ENCODE measurements around the gene PPP4R4. TPM values are rescaled to one million over a fixed set of nuclear protein-coding genes. Genes with fewer than 3 reads are reported as not detected.

Gene PPP4R4
- total RNA-seq, 1 donor from 2014 or later, result 0.18 TPM

DNA sequence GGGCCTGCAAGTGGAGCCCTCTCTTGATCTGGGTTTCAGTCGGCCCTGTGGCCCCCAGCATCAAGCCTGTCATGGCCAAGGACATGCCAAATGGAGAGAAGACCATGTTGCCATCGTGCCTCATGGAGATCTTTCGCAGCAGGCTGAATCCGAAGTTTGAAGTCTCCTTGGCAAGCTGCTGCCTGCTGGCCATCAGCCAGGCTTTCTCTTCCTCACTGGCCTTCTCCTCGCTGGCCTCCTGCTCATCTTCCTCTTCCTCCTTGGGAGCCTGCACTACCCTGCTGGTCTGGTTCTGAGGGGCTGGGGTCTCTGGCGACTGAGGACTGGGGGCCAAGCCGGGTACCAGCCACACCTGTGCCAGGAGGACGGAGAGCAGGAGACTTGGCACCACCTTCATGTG is 116.1 kb downstream of the PPP4R4 start:
- no peaks in the 10 kb centered on the region for H3K9me3 Mint-ChIP-seq (ENCODE audit: unreplicated experiment)
- H3K27me3 Mint-ChIP-seq (ENCODE audit: unreplicated experiment), result peaks cover 2% of the 10 kb centered on the region
- no peak overlapping the region for H3K4me3 Mint-ChIP-seq (ENCODE audit: unreplicated experiment)
- peaks cover 10% of the 10 kb centered on the region for H3K4me1 Mint-ChIP-seq (ENCODE audit: unreplicated experiment)
- DNase-seq (ENCODE audit: low spot score), result no peak
- TF ChIP-seq, protein P1, sequence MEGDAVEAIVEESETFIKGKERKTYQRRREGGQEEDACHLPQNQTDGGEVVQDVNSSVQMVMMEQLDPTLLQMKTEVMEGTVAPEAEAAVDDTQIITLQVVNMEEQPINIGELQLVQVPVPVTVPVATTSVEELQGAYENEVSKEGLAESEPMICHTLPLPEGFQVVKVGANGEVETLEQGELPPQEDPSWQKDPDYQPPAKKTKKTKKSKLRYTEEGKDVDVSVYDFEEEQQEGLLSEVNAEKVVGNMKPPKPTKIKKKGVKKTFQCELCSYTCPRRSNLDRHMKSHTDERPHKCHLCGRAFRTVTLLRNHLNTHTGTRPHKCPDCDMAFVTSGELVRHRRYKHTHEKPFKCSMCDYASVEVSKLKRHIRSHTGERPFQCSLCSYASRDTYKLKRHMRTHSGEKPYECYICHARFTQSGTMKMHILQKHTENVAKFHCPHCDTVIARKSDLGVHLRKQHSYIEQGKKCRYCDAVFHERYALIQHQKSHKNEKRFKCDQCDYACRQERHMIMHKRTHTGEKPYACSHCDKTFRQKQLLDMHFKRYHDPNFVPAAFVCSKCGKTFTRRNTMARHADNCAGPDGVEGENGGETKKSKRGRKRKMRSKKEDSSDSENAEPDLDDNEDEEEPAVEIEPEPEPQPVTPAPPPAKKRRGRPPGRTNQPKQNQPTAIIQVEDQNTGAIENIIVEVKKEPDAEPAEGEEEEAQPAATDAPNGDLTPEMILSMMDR (IDR thresholded peaks at IDR 0.05; ENCODE audit: unreplicated experiment), result no peak
- no peak overlapping the region for H3K27ac Mint-ChIP-seq (ENCODE audit: unreplicated experiment)
- H3K36me3 Mint-ChIP-seq (ENCODE audit: low read depth, unreplicated experiment), result no peaks in the 10 kb centered on the region

DNA sequence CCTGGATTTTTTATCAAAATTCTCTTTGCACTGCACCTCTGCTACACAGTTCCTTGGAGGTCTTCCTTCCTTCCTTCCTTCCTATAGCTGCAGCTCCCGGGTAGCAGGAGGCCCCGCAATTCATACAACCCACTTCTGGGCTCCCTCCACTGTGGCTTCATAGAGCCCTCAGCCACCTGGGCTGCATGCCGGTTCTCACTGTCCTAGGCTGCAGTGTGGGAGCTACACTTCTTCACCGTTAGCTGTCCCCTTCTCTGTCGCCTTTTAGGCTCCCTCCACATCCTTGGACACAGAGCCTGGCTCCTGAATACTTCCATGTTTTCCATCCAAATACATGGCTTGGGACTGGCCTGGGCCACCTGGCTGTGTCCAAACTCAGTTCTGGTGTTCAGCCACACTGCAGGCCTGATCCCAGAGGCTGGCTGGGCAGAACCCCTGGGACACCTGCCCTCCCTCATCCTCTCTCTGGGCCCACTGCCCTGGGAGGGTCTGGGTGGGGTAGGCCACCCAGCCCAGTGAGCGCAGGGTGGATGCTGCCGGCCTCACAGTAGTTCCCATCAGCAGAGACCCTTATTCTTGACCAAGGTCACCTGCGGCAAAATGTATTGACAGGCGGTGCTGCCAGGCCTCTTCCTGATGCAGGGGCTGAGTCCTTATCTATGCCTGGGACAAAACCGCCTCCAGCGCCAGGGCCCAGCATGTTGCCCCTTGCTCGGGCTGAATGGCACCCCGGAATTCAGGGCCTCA is 117.2 kb downstream of the PPP4R4 start:
- no peak overlapping the region for H3K27ac Mint-ChIP-seq (ENCODE audit: unreplicated experiment)
- DNase-seq (ENCODE audit: low spot score), result no peak
- H3K36me3 Mint-ChIP-seq (ENCODE audit: low read depth, unreplicated experiment), result no peaks in the 10 kb centered on the region
- H3K27me3 Mint-ChIP-seq (ENCODE audit: unreplicated experiment), result peaks cover 2% of the 10 kb centered on the region
- H3K4me1 Mint-ChIP-seq (ENCODE audit: unreplicated experiment), result peaks cover 10% of the 10 kb centered on the region
- TF ChIP-seq, protein P1 (IDR thresholded peaks at IDR 0.05; ENCODE audit: unreplicated experiment), result no peak
- no peaks in the 10 kb centered on the region for H3K9me3 Mint-ChIP-seq (ENCODE audit: unreplicated experiment)
- no peak overlapping the region for H3K4me3 Mint-ChIP-seq (ENCODE audit: unreplicated experiment)

DNA sequence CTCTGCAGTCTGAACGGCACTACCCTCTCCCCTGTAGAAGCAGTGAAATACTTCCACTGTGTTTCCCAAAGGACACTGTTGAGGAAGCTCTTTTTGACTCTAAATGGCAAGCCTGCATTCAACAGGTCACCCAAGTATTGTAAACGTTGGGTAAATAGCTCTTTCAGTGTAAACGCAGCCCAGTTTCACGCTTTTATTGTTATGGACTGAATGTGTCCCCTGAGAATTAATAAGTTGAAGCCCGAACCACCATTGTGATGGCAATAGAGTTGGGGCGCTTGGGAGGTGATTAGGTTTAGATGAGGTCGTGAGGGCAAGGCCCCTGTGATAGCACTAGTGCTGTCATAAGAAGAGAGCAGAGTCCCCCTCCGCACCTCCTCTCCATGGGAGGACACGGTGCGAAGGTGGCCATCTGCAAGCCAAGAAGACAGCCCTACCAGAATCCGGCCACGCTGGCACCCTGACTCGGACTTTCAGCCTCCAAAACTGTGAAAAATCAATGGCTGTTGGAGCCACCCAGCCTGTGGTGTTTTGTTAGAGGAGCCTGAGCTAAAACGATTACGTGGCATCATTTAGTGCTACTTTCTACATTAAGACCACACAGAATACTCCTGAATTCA is 117.9 kb downstream of the PPP4R4 start:
- H3K27me3 Mint-ChIP-seq (ENCODE audit: unreplicated experiment), result peaks cover 2% of the 10 kb centered on the region
- no peak overlapping the region for H3K4me3 Mint-ChIP-seq (ENCODE audit: unreplicated experiment)
- peaks cover 12% of the 10 kb centered on the region for H3K4me1 Mint-ChIP-seq (ENCODE audit: unreplicated experiment)
- H3K27ac Mint-ChIP-seq (ENCODE audit: unreplicated experiment), result no peak overlapping the region
- no peaks in the 10 kb centered on the region for H3K9me3 Mint-ChIP-seq (ENCODE audit: unreplicated experiment)
- H3K36me3 Mint-ChIP-seq (ENCODE audit: low read depth, unreplicated experiment), result no peaks in the 10 kb centered on the region
- TF ChIP-seq, protein P1 (IDR thresholded peaks at IDR 0.05; ENCODE audit: unreplicated experiment), result no peak
- DNase-seq (ENCODE audit: low spot score), result no peak

DNA sequence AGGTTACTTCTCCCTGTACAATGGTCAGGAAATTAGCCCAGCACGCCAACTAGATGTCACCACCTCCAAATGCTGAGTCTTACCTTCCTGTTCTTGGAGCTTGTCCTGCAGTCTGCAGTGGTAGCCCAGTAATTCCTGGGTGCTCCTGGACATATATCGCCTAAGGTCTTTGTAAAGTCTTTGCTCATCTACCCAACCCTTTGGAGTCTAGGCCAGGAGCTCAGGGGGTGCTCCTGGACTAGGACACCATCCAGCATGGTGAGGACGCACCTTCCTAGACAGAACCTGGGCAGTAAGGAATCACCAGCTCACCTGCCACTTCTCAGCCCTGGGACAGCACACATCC is 118.4 kb downstream of the PPP4R4 start:
- TF ChIP-seq, protein P1 (IDR thresholded peaks at IDR 0.05; ENCODE audit: unreplicated experiment), result no peak
- no peak overlapping the region for H3K27ac Mint-ChIP-seq (ENCODE audit: unreplicated experiment)
- no peaks in the 10 kb centered on the region for H3K36me3 Mint-ChIP-seq (ENCODE audit: low read depth, unreplicated experiment)

DNA sequence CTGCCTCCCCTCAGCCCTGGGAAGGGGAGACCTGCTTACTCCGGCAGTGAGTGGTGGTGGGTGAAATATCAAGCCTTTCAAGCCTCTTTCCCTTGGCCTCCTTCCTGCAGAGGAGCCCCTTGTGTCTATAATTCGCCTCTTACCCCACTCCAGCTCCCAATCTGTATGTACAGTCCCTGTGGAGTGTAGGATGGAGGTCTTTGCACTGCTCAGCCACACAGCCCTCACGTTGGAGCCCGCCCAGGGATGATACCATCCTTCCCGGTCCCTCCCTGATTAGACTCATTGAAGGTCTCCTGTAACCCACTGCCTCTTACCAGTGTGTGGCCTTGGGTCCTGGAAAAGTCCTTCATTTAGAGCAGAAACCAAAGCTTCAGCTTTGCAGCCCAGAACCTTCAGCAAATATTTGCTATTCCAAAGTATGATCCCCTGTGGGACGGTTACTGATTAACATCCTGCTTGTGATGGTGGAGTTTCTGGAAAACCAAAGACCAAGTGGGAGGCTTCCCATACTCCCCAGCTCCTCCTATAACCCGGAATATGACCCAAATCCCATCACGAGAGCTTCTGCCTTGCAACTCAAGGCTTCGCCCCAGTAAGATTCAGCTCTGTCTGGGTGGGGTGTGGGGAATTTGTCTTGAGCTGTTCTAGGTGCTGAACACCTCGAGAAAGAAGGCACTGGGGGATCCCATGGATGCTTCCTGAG is 118.9 kb downstream of the PPP4R4 start, which contains the start of gene SERPINA10:
SERPINA10 (minus strand) TSS at position 397 of the 706 bp plus-strand sequence. CDS start 2,675 bp downstream, outside the sequence.
- TF ChIP-seq, protein P1 (IDR thresholded peaks at IDR 0.05; ENCODE audit: unreplicated experiment), result no peak
- no peak within 1 kb of the TSS for H3K4me3 Mint-ChIP-seq (ENCODE audit: unreplicated experiment)
- H3K27ac Mint-ChIP-seq (ENCODE audit: unreplicated experiment), result no peak within 1 kb of the TSS
- no peaks in the 10 kb centered on the region for H3K36me3 Mint-ChIP-seq (ENCODE audit: low read depth, unreplicated experiment)
- no peaks in the 10 kb centered on the region for H3K9me3 Mint-ChIP-seq (ENCODE audit: unreplicated experiment)
- H3K4me1 Mint-ChIP-seq (ENCODE audit: unreplicated experiment), result peaks cover 6% of the 10 kb centered on the region
- DNase-seq (ENCODE audit: low spot score), result no peak
- peaks cover 2% of the 10 kb centered on the region for H3K27me3 Mint-ChIP-seq (ENCODE audit: unreplicated experiment)

More for the DNA sequence above, 118.4 kb downstream of the PPP4R4 start:
- DNase-seq (ENCODE audit: low spot score), result no peak
- H3K27me3 Mint-ChIP-seq (ENCODE audit: unreplicated experiment), result peaks cover 2% of the 10 kb centered on the region
- H3K4me3 Mint-ChIP-seq (ENCODE audit: unreplicated experiment), result no peak overlapping the region
- no peaks in the 10 kb centered on the region for H3K9me3 Mint-ChIP-seq (ENCODE audit: unreplicated experiment)
- H3K4me1 Mint-ChIP-seq (ENCODE audit: unreplicated experiment), result peaks cover 11% of the 10 kb centered on the region
